GM18507 (cell line): ENCODE results near the gene RXRA.

Source experiments
- DNase-seq: peaks from one replicate; pipeline ENCODE4 v3.0.0; 2011; ENCODE audit warnings: low read depth; ENCODE audit not compliant: insufficient read length; ENCODE audit errors: extremely low spot score
- FAIRE-seq: peaks from 2 replicates; lab custom pipeline; 2011; peaks lifted over from hg19 to GRCh38; lab: Jason Lieb, UNC

RXRA gene

GRCh38 chr9:134404376-134405358 is 78.4 kb downstream of the RXRA start:
- DNase-seq (no peak), FAIRE-seq (no peak)

GRCh38 chr9:134405527-134405926 is 79.3 kb downstream of the RXRA start:
- DNase-seq = no peak
- no peak for FAIRE-seq

DNA sequence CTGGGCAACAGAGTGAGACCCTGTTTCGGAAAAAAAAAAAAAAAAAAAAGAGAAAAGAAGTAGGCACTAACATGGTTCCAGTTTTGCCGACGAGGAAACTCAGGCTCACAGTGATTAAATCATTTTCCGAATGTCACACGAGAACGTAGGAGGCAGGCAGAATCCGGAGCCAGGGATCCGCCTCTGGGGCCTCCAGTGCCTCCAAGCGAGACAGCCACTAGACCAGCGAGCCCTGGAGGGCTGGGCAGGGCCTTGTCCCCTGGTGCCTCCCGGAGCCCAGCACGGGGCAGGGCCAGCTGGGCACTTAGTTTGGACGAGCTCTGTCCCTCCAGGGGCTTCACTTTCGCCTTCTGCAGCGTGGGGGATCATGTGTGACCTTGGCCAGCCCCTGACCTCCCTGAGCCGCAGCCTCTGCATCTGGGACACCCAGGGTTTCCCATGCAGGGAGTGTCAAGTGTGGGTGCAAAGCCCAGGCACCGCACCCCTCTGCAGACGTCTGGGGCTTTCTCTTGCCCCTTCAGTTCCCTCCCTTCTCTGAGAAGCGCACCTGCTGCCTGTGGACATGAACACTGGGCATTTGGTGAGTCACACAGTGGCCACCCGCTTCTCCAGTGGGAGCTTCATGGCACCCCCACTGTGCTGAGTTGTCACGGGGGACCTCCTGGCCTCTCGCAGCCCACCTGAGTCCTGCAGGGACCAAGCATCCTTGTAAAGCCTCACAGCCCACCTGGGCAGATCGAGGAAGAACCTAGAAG is 80.3 kb downstream of the RXRA start:
- DNase-seq (no peak), FAIRE-seq (no peak)

GRCh38 chr9:134407121-134407779 is 81.0 kb downstream of the RXRA start:
- FAIRE-seq (peak; percentile 98), DNase-seq (peak; percentile 97)

GRCh38 chr9:134408389-134408788 is 82.1 kb downstream of the RXRA start:
- DNase-seq (no peak), FAIRE-seq (no peak)

GRCh38 chr9:134408939-134409737 is 82.9 kb downstream of the RXRA start:
- FAIRE-seq (no peak), DNase-seq (no peak)

GRCh38 chr9:134410071-134410834 is 84.0 kb downstream of the RXRA start:
- DNase-seq (no peak), FAIRE-seq (no peak)

DNA sequence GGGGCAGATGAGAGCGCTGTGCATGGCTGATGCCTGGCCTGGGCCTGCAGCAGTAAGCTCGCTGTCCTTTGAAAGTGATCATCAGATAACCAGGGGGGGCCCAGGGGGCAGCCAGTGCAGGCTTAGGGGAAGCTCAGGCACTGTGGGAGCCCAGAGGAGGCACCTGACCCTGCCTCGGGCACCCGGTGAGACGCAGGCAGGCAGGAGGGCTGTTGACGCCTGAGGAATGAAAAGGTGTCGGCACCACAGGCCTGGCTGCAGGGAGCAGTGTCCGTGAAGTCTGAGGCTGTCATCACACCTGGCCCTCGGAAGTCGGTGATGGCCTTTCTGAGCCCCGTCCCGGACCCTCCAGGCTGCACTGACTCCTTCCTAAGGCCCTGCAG is 84.6 kb downstream of the RXRA start:
- DNase-seq (no peak), FAIRE-seq (no peak)

GRCh38 chr9:134411440-134412297 is 85.4 kb downstream of the RXRA start:
- DNase-seq (no peak), FAIRE-seq (no peak)

GRCh38 chr9:134412298-134412711 is 86.0 kb downstream of the RXRA start:
- FAIRE-seq (no peak), DNase-seq (no peak)

- DNase-seq = no peak
- no peak for FAIRE-seq
These were observed 87.0 kb downstream of the RXRA start for GRCh38 chr9:134413112-134413715.

DNA sequence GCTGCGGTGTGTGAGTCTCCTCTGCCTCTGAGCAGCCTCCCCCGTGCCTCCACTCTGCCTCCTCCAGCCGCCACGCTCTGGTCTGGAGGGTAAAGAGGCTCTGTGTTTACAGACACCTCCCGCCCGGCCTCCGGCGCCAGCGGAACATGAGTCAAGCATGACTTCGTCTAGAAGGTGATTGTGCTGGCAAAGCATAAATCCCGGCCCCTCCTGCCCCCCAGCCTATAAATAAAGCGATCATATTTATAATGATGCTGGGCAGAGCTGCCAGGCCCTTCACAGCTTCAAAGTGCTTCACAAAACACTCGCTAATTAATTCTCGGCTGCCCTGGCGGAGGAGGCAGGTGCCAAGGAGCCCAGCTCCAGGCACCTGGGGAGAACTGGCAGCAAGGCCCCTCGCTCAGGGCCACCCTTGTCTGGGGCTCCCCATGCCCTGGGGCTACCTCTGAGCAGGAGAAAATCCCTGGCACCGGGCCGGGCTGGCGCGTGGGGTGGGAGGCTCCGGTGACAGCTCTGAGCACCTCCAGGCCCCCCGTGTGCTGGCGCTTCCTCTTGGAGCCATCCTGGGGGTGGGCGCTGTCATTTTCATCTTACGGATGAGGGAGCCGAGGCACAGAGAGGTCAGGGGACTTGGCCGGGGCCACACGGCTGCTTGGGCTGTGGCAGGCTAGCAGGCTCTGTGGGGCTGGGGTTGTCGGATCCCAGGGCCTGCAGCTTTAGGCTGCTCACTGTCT is 87.8 kb downstream of the RXRA start:
- FAIRE-seq (no peak), DNase-seq (no peak)

DNA sequence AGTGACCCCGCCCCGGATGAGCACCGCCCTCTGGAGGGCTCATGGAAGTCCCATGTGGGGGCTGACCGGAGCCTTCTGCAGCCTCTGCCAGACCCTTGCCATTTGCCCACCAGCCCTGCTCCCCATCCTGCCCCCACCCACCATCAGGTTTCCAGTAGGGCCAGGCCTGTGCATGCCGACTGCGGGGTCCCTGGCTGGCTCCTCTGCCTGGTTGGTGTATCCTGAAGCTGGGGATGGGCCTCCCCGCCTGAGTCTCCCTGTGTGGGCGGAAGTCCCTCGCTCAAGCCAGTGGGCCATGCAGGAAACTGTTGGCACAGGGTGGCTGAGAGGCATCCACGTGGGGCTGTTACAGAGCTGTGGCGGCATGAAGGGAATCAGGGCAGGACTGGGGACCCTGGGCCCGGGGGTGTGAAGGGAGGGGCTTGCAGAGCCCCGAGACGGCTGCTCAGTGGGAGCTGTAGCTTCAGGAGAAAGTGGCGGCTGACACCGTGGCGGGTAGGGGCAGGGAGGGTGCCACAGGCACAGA is 88.7 kb downstream of the RXRA start:
- FAIRE-seq (no peak), DNase-seq (no peak)

DNA sequence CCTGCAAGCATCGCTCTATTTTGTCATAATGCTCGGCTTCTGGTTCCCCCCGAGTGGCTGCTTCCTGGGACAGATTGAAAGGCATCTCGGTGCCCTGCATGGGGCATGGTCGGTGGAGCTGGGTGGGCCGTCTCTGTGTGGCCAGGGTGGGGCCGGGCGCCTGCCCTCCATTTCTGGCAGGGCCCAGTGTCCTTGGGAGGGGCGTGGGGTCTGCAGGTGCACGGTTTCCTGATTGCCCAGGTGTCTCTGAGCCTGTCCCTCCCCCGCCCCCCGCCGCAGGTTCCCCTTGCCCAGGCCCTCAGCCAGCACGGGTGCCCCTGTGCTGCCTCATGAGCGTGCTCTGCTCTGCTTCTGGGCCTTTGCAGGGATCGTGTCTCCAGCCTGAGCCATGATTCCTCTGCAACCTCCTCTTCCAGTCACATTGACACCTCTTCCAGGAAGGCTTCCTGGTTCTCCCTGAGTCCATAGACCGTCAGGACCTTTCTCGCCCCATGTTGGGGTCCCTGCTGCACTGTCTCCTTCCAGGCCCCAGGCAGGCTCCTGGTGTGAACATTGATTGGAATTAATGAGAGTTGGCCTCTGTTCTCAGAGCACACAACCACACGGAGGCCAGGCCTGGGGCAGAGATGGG is 90.2 kb downstream of the RXRA start:
- DNase-seq (no peak), FAIRE-seq (no peak)

GRCh38 chr9:134418354-134418753 is 92.1 kb downstream of the RXRA start:
- DNase-seq = no peak
- FAIRE-seq = no peak
